GM21390 (cell line): Measurements from ENCODE around the gene OSBPL2.

Source experiments
- ATAC-seq: cut with Tn5 transposase; IDR thresholded peaks from one replicate; pipeline ENCODE4 v1.9.1; 2021; ENCODE audit not compliant: unreplicated experiment

OSBPL2 gene

DNA sequence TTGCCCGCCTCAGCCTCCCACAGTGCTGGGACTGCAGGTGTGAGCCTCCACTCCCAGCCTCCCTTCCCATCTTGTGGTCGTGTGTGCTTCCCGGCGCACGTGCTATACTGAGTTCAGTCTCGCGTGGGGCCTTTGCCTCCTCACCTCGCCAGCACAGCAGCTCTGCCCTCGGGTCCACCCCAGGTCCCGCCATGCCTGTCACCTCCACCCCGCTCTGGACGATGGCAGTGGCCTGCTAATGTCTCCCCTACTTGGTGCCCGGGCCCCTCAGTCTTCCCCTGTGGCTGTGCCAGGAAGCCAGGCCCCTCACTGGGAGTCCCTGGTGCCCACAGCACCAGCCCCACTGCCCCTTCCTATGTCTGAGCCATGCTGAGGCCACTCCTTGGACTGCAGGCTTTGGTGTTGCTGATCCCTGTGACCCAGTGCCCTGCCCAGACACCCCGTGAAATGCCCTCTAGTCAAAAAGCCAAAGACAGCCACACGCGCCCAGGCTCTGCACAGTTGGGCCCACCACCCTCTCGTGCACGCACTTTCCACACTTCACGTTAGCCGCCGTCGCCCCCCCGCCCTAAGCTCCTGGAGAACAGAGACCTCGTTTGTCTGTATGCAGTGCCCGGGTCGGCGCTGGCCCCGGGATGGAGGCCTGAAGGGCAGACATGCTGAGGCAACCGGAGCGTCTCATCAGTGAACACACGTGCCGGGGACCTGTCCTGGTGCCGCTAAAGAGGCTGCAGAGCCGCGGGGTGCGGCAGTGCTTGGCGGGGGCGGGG lies 32.5 kb upstream of the OSBPL2 start:
- no peak for ATAC-seq

- no peak for ATAC-seq
Measured at GRCh38 chr20:62206388-62206775, 31.9 kb upstream of the OSBPL2 start.

DNA sequence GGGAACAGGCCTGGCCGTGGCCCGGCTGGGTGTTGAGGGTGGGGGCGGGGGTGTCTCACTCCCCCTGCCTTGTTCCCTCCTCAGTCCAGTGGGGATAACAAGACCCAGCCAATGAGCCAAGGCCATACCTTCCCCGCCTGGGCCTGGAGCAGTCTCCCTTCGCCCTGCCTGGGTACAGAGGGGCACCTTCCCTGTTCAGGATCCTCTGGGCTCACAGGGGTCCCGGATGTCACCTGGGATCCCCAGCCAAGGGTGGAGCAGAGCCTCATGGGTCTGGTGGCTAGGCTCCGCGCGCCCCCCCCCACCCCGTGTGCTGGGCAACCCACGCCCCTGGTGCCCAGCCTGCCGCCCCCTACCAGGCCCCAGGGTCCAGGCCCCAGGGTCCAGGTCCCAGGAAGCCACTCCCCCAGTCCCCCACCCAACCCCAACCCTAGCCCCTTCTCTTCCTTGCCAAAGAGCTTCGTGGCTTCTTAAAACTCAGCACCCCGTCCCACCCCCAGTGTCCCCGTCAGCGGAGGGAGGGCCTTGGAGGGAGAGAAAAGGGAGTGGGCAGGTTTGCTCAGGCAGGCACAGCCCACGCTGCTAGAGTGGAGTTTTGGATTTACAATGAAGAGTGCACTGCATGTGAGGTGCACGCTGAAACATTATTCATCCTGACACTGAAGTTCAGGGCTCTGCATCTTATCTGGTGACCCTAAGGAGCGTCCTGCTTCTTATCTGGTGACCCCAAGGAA lies 30.1 kb upstream of the OSBPL2 start:
- no peak for ATAC-seq

DNA sequence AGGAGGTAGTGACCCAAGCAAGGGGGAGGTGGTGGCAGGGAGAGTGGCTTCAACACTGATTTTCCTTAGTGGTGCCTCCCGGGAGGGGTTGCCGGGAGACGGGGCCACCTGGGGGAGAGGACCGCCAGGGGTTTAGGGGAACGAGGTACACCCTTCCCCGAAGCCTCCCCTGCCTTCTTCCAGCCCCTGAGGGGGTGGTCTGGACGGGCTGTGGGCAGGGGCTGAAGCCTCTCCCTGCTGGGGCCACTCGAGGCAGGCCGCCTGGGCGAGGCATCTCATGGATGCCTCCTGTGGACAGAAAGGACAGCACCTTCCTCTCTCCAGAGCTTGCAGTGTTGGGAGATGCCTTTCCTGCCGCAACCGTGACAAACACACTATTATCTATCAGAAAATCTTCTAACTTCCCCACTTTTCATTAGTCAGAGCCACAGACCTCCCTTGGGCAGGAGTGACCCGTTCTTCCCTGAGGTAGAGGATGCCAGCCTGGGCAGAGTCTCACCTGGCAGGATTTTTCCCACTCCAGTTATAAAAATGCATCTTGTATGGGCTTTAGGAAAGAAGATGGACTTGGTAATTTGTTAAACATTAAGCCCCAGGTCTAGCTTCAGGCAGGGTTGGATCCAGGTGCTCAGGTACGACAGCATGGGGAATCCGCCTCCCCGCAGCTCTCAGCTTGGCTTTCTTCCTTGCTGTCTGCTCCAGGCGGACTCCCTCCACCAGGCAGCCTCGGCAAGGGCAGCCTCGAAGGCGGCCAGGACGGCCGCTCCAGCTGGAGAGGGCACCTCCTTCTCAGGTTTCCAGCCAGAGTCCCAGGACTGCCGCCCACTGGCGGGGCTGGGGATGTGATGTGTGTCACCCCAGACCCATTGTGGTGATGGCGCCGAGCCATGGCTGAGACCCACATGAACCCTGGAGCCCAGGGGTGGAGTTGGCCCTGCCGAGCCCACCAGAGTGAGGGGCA lies 29.2 kb upstream of the OSBPL2 start:
- ATAC-seq = no peak

DNA sequence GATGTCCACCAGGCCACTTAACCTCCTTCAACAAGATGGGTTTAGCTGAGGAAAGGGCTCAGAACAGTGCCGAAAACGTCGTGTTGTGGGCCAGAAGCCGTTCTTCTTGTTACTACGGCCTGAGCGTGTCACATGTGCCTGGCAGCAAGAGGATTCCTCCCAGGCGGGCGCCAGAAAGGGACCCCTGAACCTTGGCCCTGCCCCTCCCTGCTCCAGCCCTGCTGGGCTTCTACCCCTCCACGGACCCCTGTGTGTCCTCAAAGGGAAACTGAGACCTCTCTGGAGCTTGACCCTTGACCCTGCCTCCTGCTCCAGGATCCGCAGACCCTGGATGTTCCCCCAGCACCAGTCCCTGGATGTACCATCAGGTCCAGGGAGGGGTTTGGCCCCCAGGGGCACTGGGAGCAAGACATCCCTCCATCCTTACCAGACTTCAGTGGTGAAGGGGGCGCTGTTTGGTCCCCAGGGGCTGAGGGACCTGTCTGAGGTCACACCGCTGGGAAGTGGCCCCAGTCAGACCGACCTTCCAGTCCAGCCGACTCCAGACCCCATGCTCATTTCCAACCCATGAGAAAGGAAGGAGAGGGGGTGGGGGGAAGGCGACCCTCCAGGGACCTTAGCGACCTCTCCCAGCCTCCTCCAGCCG lies 28.3 kb upstream of the OSBPL2 start:
- ATAC-seq = no peak

DNA sequence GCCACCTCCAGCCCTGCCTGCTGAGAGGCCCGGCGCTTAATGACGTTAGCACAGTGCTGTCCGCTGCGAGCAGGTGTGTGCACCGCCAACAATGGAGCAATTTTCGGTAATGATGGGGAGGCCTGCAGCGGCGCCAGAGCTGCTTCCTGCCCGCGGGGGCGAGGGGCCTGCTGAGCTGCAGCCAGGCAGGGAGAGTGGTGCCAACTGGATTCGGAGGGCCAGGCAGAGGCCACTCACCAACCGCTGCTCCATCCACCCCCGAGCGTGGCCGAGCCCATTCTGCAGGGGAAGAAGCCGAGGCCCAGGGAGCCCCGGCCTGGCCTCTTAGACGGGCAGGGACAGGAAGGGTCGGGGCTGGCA lies 27.8 kb upstream of the OSBPL2 start:
- ATAC-seq = no peak

DNA sequence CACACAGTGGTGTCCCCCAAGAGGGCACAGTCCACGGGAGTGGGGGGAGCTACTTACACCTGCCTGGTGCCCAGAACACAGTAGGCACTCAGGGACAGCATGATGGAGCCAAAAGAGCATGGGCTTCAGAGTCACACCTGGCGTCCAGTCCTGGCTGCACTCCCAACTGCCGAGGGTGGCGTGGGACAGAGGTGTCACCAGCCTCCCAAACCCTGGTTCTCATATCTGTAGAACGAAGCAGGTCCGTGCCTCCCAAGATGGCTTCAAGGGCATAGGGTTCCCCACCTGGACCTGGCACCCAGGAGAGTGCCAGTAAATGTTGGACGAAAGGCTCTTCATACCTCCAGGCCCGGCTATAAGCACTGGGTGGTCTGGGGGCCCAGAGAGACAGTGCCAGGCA lies 27.1 kb upstream of the OSBPL2 start:
- no peak for ATAC-seq

DNA sequence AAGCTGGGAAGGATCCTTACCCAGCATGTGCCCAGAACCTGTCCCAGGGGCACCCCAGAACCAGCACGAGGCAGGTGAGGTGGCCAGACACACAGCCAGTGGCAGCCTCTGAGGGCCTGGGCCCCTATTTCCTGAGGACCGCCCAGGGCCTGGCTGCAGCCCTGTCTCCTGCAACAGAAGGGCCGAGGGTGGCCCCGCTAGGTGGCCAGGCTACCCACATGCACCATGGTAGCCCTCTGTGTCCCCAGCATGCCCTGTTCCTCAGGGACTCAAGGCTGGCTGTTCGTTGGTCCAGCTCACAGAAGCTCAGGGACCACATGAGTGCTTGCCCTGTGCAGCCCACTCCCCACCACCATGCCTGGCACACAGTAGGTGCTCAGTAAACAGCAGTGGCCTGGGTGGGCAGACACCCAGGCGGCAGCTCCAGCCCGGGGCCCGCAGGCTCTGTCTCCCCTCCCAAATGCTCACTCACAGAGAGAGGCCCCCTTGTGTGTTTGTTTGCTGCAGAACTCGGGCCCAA lies 26.5 kb upstream of the OSBPL2 start:
- ATAC-seq = no peak

DNA sequence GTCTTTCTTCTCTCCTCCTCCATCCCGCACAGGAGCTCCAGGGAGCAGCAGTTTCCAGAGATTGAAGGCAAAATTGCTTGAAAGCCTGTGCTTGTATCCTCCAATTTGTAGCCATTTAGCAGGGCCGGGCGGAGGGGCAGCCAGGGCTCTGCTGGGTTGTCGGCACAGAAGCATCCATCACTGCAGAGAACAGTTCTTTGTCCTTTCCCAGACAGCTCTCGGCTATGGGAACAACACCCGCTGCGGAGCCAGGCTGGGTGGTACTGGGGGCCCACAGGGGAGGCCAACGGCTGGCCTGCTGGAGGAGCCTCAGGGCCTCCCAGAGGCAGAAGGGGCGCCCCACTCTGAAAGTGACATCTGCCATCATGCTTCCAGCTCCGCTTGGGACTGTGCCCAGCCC lies 26.0 kb upstream of the OSBPL2 start:
- ATAC-seq = no peak

GRCh38 chr20:62214067-62214466 lies 24.3 kb upstream of the OSBPL2 start:
- no peak for ATAC-seq

DNA sequence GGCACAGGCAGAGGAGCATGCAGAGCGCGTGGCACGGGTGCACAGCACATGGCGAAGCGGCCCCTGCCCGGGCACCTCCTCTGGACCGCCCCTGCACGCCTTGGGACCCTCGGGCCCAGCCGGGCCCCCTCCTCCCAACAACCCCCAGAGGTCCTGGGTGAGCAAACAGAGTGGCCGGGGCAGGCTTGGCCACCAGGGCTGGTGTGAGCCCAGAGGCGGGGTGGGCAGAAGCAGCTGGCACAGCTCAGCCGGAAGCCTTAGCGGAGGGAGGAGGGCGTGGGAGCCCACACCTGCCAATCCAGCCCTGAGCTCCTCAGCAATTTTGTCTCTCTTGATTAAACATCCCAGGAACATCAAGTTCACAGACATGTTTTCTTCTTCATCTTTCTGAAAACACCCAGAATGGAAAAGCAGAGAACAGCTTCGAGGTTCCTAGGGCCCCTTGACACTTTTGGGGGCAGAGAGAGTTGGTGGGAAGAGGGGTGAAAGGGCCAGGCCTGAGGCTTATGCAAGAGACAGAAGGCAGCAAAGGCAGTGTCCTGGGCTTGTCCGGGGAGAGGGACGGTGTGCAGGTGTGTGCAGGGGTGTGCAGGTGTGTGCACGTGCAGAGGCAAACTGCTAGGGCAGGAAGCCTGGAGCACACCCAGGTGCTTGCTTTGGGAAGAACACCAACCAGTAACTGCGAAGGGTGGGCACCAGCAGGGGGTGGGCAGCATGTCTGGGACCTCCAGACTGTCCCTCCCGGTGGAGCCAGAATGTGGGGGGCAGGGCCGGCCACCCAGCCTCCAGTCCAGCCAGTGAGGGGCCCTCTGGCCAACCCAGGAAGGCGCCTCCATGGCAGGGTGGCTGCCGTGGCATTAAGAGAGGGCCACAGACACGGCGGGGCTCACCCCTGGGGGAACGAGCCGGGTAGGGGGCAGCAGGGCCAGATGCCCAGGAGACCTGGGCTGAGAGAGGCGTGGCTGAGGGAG lies 23.0 kb upstream of the OSBPL2 start:
- no peak for ATAC-seq

DNA sequence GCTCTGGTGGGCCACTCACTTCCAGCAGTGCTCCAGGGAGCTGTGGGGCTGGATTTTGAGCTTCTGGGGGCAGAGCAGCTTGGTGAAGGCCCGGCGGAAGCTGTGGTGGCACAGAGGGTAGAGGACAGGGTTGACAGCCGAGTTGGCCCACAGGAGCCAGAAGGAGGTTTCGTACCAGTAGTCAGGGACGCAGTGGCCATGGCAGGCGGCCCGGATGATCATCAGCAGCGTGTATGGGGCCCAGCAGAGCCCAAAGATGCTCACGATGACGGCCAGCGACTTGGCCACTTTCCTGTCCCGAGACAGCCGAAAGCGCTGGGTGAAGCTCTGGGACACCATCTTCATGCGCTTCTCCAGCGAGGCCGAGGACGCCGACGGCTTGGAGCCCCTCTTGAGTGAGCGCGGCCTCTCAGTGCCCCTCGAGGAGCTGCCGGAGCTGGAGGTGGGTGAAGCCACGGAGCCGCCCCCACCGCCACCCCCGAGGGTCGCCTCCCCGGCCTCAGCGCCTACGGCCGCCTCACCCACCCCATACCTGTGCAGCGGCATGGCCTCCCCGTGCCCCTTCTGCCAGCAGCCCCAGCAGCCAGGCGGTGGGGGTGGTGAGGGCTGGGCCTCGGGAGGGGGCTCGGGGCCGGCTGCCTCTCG lies 22.2 kb upstream of the OSBPL2 start:
- no peak for ATAC-seq

DNA sequence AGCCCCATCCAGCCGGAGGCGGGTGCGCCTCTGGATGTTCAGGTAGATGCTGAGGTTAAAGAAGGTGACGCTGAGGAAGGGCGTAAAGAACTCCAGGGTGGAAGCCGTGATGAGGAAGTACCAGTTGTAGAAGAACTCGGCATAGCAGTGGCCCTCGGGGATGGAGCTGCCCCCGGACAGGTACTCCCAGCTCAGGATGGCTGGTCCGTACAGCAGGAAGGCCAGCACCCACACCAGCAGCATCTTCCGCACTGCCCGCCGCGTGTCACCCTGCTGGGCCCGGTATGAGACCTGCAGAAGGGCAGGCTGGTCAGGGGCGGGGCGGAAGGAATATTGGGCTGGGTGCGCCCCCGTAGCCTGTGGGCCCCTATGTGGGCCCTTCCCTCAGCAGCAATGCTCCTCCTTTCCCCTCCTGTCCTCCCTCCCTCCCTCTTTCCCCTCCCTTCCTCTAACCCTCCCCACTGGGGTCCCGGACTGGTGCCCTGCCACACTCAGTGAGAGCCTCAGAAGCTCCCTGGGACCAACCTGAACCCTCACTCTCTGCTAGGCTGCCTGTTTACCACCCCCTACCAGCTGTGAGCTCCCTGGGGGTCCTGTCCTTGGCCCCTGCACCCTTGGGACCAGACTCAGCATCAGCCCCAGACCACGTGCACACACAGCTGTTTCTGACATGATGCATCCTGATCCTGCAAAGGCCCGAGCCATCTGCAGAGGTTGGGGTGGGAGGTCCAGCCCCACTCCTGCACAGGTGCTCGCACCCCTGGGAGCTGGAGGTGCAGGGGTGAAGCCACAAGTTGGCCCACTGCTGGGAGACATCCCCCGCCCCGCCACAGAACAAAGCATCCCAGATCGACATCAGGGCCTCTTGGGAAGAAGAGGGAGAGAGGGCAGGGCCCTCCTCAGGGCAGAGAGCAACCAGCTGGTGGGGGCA lies 21.4 kb upstream of the OSBPL2 start:
- no peak for ATAC-seq

GRCh38 chr20:62217913-62218773 lies 20.2 kb upstream of the OSBPL2 start:
- no peak for ATAC-seq

- no peak for ATAC-seq
Measured at GRCh38 chr20:62219101-62219991, 19.0 kb upstream of the OSBPL2 start.

DNA sequence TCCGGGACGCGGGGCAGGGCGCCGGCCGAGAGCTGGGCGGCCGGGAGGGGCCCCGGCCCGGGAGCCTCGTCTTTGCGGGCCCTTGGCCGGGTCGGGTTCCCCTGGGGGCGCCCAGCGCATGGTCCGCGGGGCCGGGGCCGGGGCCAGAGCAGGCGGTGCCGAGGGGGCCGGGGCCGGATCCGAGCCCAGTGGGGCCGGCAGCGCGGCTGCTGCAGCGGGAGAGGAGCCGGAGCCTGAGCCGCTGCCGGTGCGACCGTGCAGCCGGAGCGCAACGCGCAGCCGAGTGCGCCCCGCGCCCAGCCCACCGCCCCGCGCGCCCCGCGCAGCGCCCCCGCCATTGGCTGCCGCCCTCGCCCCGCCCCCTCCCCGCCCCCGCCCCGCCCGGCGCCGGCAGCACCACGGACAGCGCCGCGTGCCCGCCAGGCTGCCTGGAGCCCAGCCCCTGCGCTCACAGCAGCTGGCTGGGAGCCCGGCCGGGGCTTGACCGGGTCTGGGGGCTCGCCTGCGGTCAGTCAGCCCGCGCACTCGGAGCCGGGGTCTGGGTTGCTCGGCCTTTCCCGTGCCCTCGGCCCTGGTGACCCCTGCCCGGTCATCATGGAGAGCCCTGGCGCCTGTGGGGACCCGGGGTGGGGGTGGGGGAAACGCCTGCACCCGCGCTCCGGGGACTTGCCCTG lies 18.2 kb upstream of the OSBPL2 start, which contains the start of gene HRH3:
TSS of gene HRH3 (minus strand) at position 287 of the 674 bp plus-strand sequence. CDS start 308 bp downstream, outside the sequence.
- ATAC-seq = no peak
